Hepatocyte (in vitro differentiated cells): Measurements from ENCODE around the gene VAV1.

Experiments
- EZH2 ChIP-seq: fragments of 200-600 bp; sonication (generic); IDR thresholded peaks from 2 replicates; pipeline ENCODE4 v1.6.1; 2016; ENCODE audit warnings: antibody characterized with exemption, mild to moderate bottlenecking, borderline replicate concordance
- EZH2phosphoT487 ChIP-seq: fragments of 200-600 bp; sonication (generic); IDR thresholded peaks from one replicate; pipeline ENCODE4 v1.6.1; 2018; ENCODE audit warnings: antibody characterized with exemption, mild to moderate bottlenecking, low read depth, moderate library complexity; ENCODE audit not compliant: unreplicated experiment, severe bottlenecking
- TF ChIP-seq, protein P1 (sequence below): fragments of 200-600 bp; sonication (generic); IDR thresholded peaks from 2 replicates; pipeline ENCODE4 v1.5.1; 2016; ENCODE audit warnings: antibody characterized with exemption, mild to moderate bottlenecking; ENCODE audit not compliant: poor library complexity

DNA sequence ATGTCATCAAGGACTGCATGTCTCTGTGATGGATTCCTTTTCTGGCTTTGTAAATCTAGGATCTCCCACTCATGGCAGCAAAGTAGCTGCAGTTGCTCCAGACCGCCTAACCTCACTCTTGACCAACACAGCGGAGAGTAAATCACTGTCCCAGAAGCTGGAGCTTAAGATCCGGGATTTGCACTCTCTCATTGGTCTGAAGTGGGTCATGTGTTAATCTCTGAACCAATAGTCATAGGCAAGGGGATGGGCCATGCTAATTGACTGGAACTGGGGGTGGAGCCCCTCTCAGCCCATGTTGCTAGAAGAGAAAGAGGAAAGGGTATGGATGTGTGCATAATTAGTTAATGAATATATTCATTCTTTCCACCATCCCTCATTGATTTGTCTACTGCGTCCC, 34.0 kb downstream of the VAV1 start:
- no peak for TF ChIP-seq EZH2
- TF ChIP-seq, protein P1, sequence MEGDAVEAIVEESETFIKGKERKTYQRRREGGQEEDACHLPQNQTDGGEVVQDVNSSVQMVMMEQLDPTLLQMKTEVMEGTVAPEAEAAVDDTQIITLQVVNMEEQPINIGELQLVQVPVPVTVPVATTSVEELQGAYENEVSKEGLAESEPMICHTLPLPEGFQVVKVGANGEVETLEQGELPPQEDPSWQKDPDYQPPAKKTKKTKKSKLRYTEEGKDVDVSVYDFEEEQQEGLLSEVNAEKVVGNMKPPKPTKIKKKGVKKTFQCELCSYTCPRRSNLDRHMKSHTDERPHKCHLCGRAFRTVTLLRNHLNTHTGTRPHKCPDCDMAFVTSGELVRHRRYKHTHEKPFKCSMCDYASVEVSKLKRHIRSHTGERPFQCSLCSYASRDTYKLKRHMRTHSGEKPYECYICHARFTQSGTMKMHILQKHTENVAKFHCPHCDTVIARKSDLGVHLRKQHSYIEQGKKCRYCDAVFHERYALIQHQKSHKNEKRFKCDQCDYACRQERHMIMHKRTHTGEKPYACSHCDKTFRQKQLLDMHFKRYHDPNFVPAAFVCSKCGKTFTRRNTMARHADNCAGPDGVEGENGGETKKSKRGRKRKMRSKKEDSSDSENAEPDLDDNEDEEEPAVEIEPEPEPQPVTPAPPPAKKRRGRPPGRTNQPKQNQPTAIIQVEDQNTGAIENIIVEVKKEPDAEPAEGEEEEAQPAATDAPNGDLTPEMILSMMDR: no peak
- TF ChIP-seq EZH2phosphoT487: no peak
